HepG2 (cell line): Measurements from ENCODE around the gene SLC12A2. TPM values are rescaled to one million over a fixed set of nuclear protein-coding genes. Genes with fewer than 3 reads are reported as not detected.
A peak's percentile ranks its signal among the peaks of the same experiment; 100 is the strongest.

Experiments
- ATAC-seq: fragments of 200-7000 bp; cut with Tn5 transposase; 3 replicates; pipeline ENCODE4 v1.9.1; 2020; ENCODE audit warnings: mild to moderate bottlenecking, moderate library complexity
- BruUV-seq: library from RNA; stranded (reverse); fragments of 400-500 nt; replicated peaks from 2 replicates; lab custom pipeline; 2021; lab: Mats Ljungman, UMichigan
- CTCF ChIA-PET: fragments of 300-600 bp; formaldehyde crosslinking; extraction: SDS; loops from one replicate; lab custom pipeline; 2021; ENCODE audit warnings: low total read pairs, inconsistent platforms, low intra/inter-chr PET ratio; lab: Yijun Ruan, JAX
- POLR2A ChIA-PET: fragments of 350-600 bp; sonication (Branson Sonifier 250); formaldehyde crosslinking; loops from one replicate; lab custom pipeline; 2020; ENCODE audit warnings: antibody characterized with exemption, inconsistent platforms; lab: Yijun Ruan, JAX
- DNase-seq: peaks from one replicate; pipeline ENCODE4 v3.0.0-alpha.2; 2015; ENCODE audit warnings: low spot score
- FAIRE-seq: peaks from 3 replicates; lab custom pipeline; 2011; peaks lifted over from hg19 to GRCh38; lab: Jason Lieb, UNC
- H2AFZ ChIP-seq: one replicate; pipeline ENCODE4 v1.6.1; 2011; ENCODE audit warnings: low read length, inconsistent platforms
- H3K27ac ChIP-seq: fragments of 300-600 bp; 3 replicates; pipeline ENCODE4 v1.8.0; 2011; ENCODE audit warnings: mixed run types, mild to moderate bottlenecking, mixed read lengths, low read length, inconsistent platforms; ENCODE audit not compliant: insufficient read depth; ENCODE audit errors: extremely low read length
- H3K27me3 ChIP-seq, 2 experiments: fragments of 200-600 bp in 1 of 2; 2 replicates in 1 of 2; 3 replicates in 1 of 2; pipeline versions ENCODE4 v1.6.0 to v1.8.0; 2011; ENCODE audit warnings: low read length in 2 of 2, mild to moderate bottlenecking in 2 of 2, moderate library complexity in 2 of 2, inconsistent platforms in 1 of 2; ENCODE audit not compliant: insufficient read depth in 2 of 2, control insufficient read depth in 1 of 2
- H3K36me3 ChIP-seq, 2 experiments: fragments of 200-600 bp in 1 of 2; replicated peaks in 1 of 2; 2 replicates in 1 of 2; 3 replicates in 1 of 2; pipeline versions ENCODE4 v1.5.1 to v1.8.0; 2011; ENCODE audit warnings: low read length in 2 of 2, inconsistent platforms in 1 of 2; ENCODE audit not compliant: insufficient read depth in 2 of 2, control insufficient read depth in 1 of 2
- H3K4me1 ChIP-seq: 2 replicates; pipeline ENCODE4 v1.5.1; 2012; ENCODE audit warnings: low read length, inconsistent platforms; ENCODE audit not compliant: insufficient read depth
- H3K4me2 ChIP-seq: 2 replicates; pipeline ENCODE4 v1.6.0; 2011; ENCODE audit warnings: low read depth, low read length, inconsistent platforms
- H3K4me3 ChIP-seq, 3 experiments: fragments of 200-600 bp in 1 of 3; sonication (generic), shearing (Covaris generic) in 1 of 3; replicated peaks in 1 of 3; 2 replicates each; pipeline ENCODE4 v1.5.1; 2011 to 2016; ENCODE audit warnings: low read length in 3 of 3, inconsistent platforms in 2 of 3, low read depth in 2 of 3, mild to moderate bottlenecking in 2 of 3, control low read depth in 1 of 3, mixed read lengths in 1 of 3; ENCODE audit not compliant: insufficient read depth in 1 of 3
- H3K79me2 ChIP-seq: one replicate; pipeline ENCODE4 v1.6.1; 2011; ENCODE audit warnings: low read length, inconsistent platforms; ENCODE audit not compliant: insufficient read depth
- H3K9ac ChIP-seq: 2 replicates; pipeline ENCODE4 v1.6.0; 2011; ENCODE audit warnings: mild to moderate bottlenecking, low read depth, low read length, inconsistent platforms; ENCODE audit not compliant: insufficient read depth
- H3K9me3 ChIP-seq: 2 replicates; pipeline ENCODE4 v1.5.1; 2012; ENCODE audit warnings: mild to moderate bottlenecking, low read length
- H4K20me1 ChIP-seq: 2 replicates; pipeline ENCODE4 v1.6.0; 2011; ENCODE audit warnings: inconsistent platforms, mild to moderate bottlenecking, low read length, moderate library complexity; ENCODE audit not compliant: insufficient read depth
- ARNT ChIP-seq: fragments of 450-650 bp; IDR thresholded peaks from 2 replicates; pipeline ENCODE4 v1.6.1; 2017
- CHD2 ChIP-seq: IDR thresholded peaks from 2 replicates; pipeline ENCODE4 v1.6.1; 2011; ENCODE audit warnings: low read depth, low read length, improper control_type of control experiment
- IRF1 ChIP-seq: sonication (generic); formaldehyde crosslinking; IDR thresholded peaks from 2 replicates; pipeline ENCODE4 v1.4.0; 2020; ENCODE audit warnings: low read depth, mild to moderate bottlenecking, missing genetic modification reagents
- KLF9 ChIP-seq: IDR thresholded peaks from 2 replicates; pipeline ENCODE4 v1.6.1; 2016; ENCODE audit warnings: low read depth
- ZBTB33 ChIP-seq: sonication (generic); formaldehyde crosslinking; IDR thresholded peaks from 2 replicates; pipeline ENCODE4 v1.4.0; 2020; ENCODE audit warnings: missing genetic modification reagents
- ZNF615 ChIP-seq: sonication (generic); formaldehyde crosslinking; IDR thresholded peaks from 2 replicates; pipeline ENCODE4 v1.5.0; 2020; ENCODE audit warnings: mild to moderate bottlenecking, missing genetic modification reagents, borderline replicate concordance
- ZNF704 ChIP-seq: sonication (generic); formaldehyde crosslinking; IDR thresholded peaks from 2 replicates; pipeline ENCODE4 v1.8.1; 2023; ENCODE audit warnings: mild to moderate bottlenecking, inconsistent platforms, moderate library complexity, missing genetic modification reagents, borderline replicate concordance
- ZSCAN12 ChIP-seq: sonication (generic); formaldehyde crosslinking; IDR thresholded peaks from 2 replicates; pipeline ENCODE4 v1.9.0; 2021; ENCODE audit warnings: mild to moderate bottlenecking, missing genetic modification reagents
- WGBS: methylation state at CpG from one replicate; pipeline ENCODE4 v1.1.6; 2017; ENCODE audit warnings: low lambda C conversion rate; 5-methylcytosine and 5-hydroxymethylcytosine counted together
- in situ Hi-C: cut with HindIII; loops from 2 replicates; pipeline ENCODE4 v1.10.0; 2017; ENCODE audit warnings: low pct_unique_long_range_greater_than_20kb; ENCODE audit not compliant: extremely low pct_ligation_motif_present
- intact Hi-C: fragments of 100-400 bp; cut with micrococcal nuclease; formaldehyde crosslinking; loops from one replicate; pipeline ENCODE4 v1.10.0; 2022; ENCODE audit not compliant: unreplicated experiment
- polyA plus RNA-seq, 8 experiments: library from polyadenylated mRNA; depleted of rRNA in 3 of 8; stranded (reverse) in 7 of 8; unstranded in 1 of 8; fragments of >200 nt; fragmentation: Illumina TruSeq in 4 of 8; extraction: Trizol in 4 of 8; gene quantifications; 2 replicates each; pipeline versions ENCODE4 v1.2.1 to v1.2.3, GENCODE V29; 2011 to 2016; ENCODE audit warnings: low read depth in 4 of 8, missing spikeins in 1 of 8, mixed read lengths in 1 of 8; ENCODE audit not compliant: insufficient read depth in 1 of 8
- total RNA-seq, 5 experiments: library from RNA; depleted of rRNA; stranded (reverse); fragments of >200 nt; fragmentation: Illumina TruSeq; extraction: Trizol; gene quantifications; 2 replicates each; pipeline ENCODE4 v1.2.3, GENCODE V29; 2016; ENCODE audit warnings: low read depth in 1 of 5

The SLC12A2 gene
- total and polyA plus RNA-seq, 2 of the 13 experiments (the other 11 are each of a cell fraction or from before 2014, with no cell fraction given): 4.0 to 9.7 TPM

- no TSS peak for BruUV-seq
- Histone ChIP-seq H3K27me3 (no peaks in the 10 kb centered on the region), H3K4me2 (no peak overlapping the region), H3K9ac (no peak overlapping the region), H3K27ac (no peak overlapping the region), H4K20me1 (no peaks in the 10 kb centered on the region), H3K79me2 (no peaks in the 10 kb centered on the region), H3K36me3 (no peaks in the 10 kb centered on the region), H3K9me3 (no peaks in the 10 kb centered on the region), H3K4me3 (no peak overlapping the region), H3K4me1 (no peaks in the 10 kb centered on the region), H2AFZ (no peak overlapping the region)
- in situ Hi-C loops: no loop called here
- intact Hi-C loops: no loop called here
- ChIA-PET CTCF (no interaction called here), POLR2A (no interaction called here)
- TF ChIP-seq ZSCAN12 (no peak), CHD2 (no peak), KLF9 (CRISPR knock-in tag) (no peak), ZNF704 (CRISPR knock-in tag) (no peak), ZBTB33 (CRISPR knock-in tag) (no peak), ARNT (no peak), ZNF615 (CRISPR knock-in tag) (no peak), IRF1 (CRISPR knock-in tag) (no peak)
- ATAC-seq (no peak), FAIRE-seq (no peak), DNase-seq (peak; percentile 0)
- 43% methylated on average over 1 of the region's 1 CpG for WGBS
Observed at GRCh38 chr5:128144491-128144890, 60.9 kb downstream of the SLC12A2 start.
